OCI-LY3 (cell line): ENCODE data around the gene BORCS8.

Experiments used
- CTCF ChIP-seq: fragments of 200-600, 300-600 bp; sonication (generic); IDR thresholded peaks from 2 replicates; pipeline ENCODE4 v1.5.1; 2014; ENCODE audit warnings: antibody characterized with exemption, low read length, low read depth
- EZH2phosphoT487 ChIP-seq: fragments of 200-600 bp; shearing (Covaris generic); IDR thresholded peaks from 2 replicates; pipeline ENCODE4 v1.6.1; 2018; ENCODE audit warnings: antibody characterized with exemption, mixed run types, low read depth

GRCh38 chr19:19214159-19214490 lies 22.2 kb upstream of the BORCS8 start:
- TF ChIP-seq CTCF: no peak
- TF ChIP-seq EZH2phosphoT487: no peak
